Transverse colon (tissue), 4 donors: ENCODE measurements around the gene NAV3. TPM values are rescaled to one million over a fixed set of nuclear protein-coding genes. Genes with fewer than 3 reads are reported as not detected.

ENCODE experiments used
- DNase-seq: peaks from one replicate; pipeline ENCODE4 v3.0.0-alpha.2; 2019
- H3K27ac ChIP-seq, 4 donors: fragments of 200-600 bp; sonication (generic); 2 replicates each; pipeline ENCODE4 v1.5.1; 2016 to 2018; ENCODE audit warnings: inconsistent platforms in 4 of 4
- H3K27me3 ChIP-seq: fragments of 200-600 bp; sonication (generic); 2 replicates; pipeline ENCODE4 v1.5.1; 2017; ENCODE audit warnings: inconsistent platforms
- H3K36me3 ChIP-seq, 4 donors: fragments of 200-600 bp; sonication (generic); 2 replicates each; pipeline ENCODE4 v1.5.1; 2017 to 2019; ENCODE audit warnings: inconsistent platforms in 4 of 4
- H3K4me1 ChIP-seq, 4 donors: fragments of 200-600 bp; sonication (generic); 2 replicates each; pipeline ENCODE4 v1.5.1; 2017 to 2020; ENCODE audit warnings: inconsistent platforms in 4 of 4
- H3K4me3 ChIP-seq, 4 donors: fragments of 200-600 bp; sonication (generic); 1 replicate in 1 of 4; 2 replicates in 3 of 4; pipeline versions ENCODE4 v1.5.1 to v1.6.1; 2017 to 2019; ENCODE audit warnings: inconsistent platforms in 4 of 4
- H3K9me3 ChIP-seq, 2 donors: fragments of 200-600 bp; sonication (generic); 2 replicates each; pipeline ENCODE4 v1.5.1; 2017 to 2019; ENCODE audit warnings: inconsistent platforms in 2 of 2
- EP300 ChIP-seq: sonication (generic); formaldehyde crosslinking; IDR thresholded peaks from one replicate; pipeline ENCODE4 v1.6.1; 2017; ENCODE audit warnings: antibody characterized with exemption, low read depth
- POLR2A ChIP-seq: fragments of 450-650 bp; IDR thresholded peaks from one replicate; pipeline ENCODE4 v1.6.1; 2016; ENCODE audit warnings: antibody characterized with exemption, mild to moderate bottlenecking, moderate library complexity
- POLR2AphosphoS5 ChIP-seq, 3 donors: sonication (generic); formaldehyde crosslinking; IDR thresholded peaks; one replicate each; pipeline ENCODE4 v1.6.1; 2016; ENCODE audit warnings: antibody characterized with exemption in 3 of 3
- WGBS, 2 donors: methylation state at CpG; one replicate each; pipeline ENCODE4 v1.1.5; 2018; ENCODE audit warnings: low coverage in 1 of 2; 5-methylcytosine and 5-hydroxymethylcytosine counted together
- in situ Hi-C, 4 donors: fragments of 200-750 bp; cut with MboI; loops; one replicate each; pipeline versions ENCODE4 v1.15.0 to v1.15.1; 2017; ENCODE audit warnings: low sequenced_read_pairs in 3 of 4, low pct_ligation_motif_present in 1 of 4, low pct_unique_long_range_greater_than_20kb in 1 of 4
- intact Hi-C: fragments of 100-400 bp; cut with DNase I; formaldehyde crosslinking; loops from one replicate; pipeline ENCODE4 v1.15.1; 2023; ENCODE audit warnings: low total_unique reads
- total RNA-seq, 4 donors: library from RNA; depleted of rRNA; stranded (reverse); fragments of >200 nt; gene quantifications; one replicate each; pipeline ENCODE4 v1.1.0, GENCODE V29; 2016
- TF ChIP-seq, protein P1 (sequence below), 5 experiments: fragments of 200-600 bp in 3 of 5; fragments of 450-650 bp in 2 of 5; sonication (generic) in 3 of 5; IDR thresholded peaks; 1 replicate in 2 of 5; 2 replicates in 3 of 5; pipeline ENCODE4 v1.5.1; 2016 to 2017; ENCODE audit warnings: antibody characterized with exemption in 5 of 5, inconsistent platforms in 3 of 5, mild to moderate bottlenecking in 2 of 5, moderate library complexity in 1 of 5

NAV3 gene
- total RNA-seq, 4 donors from 2014 or later: 1.1 to 10.6 (median 3.6) TPM

DNA sequence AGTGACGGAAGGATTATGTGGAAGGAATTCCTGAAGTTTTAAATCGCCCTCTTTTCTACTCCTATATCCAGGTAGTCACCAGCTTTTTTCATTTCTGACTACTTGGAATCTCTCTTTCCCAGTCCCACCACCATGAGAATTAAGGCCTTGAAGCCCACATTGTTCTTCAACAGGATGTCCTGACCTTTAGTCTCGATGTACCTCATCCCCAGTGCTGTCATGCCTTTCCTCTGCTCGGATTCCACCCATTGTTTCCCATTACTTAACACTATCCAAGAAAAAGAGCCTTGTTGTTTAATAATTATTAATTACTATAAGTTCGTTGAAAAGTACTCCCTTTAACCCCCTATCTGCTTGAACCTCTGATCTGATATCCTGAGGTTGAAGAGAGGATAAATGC is 44.0 kb upstream of the NAV3 start:
- Histone ChIP-seq H3K9me3 (no peaks in the 10 kb centered on the region), H3K27me3 (no peaks in the 10 kb centered on the region), H3K4me1 (no peaks in the 10 kb centered on the region), H3K27ac (no peak overlapping the region), H3K36me3 (no peaks in the 10 kb centered on the region), H3K4me3 (no peak overlapping the region)
- intact Hi-C loops (no loop called here), in situ Hi-C loops (no loop called here)
- no peak for TF ChIP-seq POLR2AphosphoS5 (IDR thresholded peaks at IDR 0.05)
- TF ChIP-seq, protein P1, sequence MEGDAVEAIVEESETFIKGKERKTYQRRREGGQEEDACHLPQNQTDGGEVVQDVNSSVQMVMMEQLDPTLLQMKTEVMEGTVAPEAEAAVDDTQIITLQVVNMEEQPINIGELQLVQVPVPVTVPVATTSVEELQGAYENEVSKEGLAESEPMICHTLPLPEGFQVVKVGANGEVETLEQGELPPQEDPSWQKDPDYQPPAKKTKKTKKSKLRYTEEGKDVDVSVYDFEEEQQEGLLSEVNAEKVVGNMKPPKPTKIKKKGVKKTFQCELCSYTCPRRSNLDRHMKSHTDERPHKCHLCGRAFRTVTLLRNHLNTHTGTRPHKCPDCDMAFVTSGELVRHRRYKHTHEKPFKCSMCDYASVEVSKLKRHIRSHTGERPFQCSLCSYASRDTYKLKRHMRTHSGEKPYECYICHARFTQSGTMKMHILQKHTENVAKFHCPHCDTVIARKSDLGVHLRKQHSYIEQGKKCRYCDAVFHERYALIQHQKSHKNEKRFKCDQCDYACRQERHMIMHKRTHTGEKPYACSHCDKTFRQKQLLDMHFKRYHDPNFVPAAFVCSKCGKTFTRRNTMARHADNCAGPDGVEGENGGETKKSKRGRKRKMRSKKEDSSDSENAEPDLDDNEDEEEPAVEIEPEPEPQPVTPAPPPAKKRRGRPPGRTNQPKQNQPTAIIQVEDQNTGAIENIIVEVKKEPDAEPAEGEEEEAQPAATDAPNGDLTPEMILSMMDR (IDR thresholded peaks at IDR 0.05): no peak
- TF ChIP-seq EP300: no peak
- no peak for TF ChIP-seq POLR2A
- WGBS, 2 donors: 73 to 76% methylated on average over 5 of the region's 5 CpGs
- no peak for DNase-seq

DNA sequence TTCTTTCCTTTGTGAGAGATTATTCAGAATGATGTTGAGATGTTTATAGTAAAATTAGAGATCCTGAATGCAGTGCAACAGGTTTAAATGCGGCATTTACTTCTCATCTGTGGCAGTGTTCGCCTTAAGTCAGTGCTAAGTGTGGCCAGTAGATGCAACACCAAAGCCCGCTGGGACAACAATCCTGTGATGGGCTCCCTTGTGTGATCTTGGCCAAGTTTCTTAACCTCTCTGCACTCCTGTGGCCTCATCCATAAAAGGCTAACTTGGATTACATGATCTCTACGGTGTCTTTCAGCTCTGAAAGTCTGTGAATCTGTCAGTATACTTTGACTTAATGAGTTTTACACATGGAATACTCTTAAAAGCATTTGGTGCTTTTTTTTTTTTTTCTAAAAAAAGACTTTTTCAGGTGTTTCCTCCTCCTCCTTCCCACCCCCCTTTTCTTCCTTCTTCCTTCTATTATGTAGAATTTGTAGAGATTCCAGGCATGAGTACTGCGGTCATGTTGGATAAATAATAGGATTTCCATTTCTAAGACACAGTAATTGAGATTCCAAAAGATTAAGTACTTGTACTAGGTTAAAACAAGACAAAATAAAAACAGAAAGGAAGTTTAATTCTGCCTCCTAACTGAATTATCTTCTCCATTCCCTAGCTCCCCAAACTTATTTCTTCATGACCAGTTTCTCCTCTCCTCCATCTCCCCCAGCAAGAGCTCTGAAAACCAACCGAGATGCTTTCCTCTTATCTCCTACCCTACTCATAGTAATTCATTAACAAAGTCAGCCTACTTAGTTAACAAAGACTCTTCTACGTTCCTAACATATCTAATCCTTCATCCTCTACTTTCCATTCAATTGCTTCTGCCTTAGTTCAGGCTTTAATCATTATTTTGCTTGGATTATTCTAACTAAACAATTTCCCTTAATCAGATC is 42.2 kb upstream of the NAV3 start:
- H3K27me3 ChIP-seq: no peaks in the 10 kb centered on the region
- in situ Hi-C loops: no loop called here
- 63 to 69% methylated on average over 6 to 7 of the region's 7 CpGs for WGBS, 2 donors
- no peaks in the 10 kb centered on the region for H3K9me3 ChIP-seq
- no peak overlapping the region for H3K27ac ChIP-seq
- intact Hi-C loops: no loop called here
- TF ChIP-seq EP300: no peak
- no peak for TF ChIP-seq POLR2A
- no peak for TF ChIP-seq POLR2AphosphoS5 (IDR thresholded peaks at IDR 0.05)
- TF ChIP-seq, protein P1 (IDR thresholded peaks at IDR 0.05): no peak
- H3K36me3 ChIP-seq: no peaks in the 10 kb centered on the region
- H3K4me3 ChIP-seq: no peak overlapping the region
- H3K4me1 ChIP-seq: no peaks in the 10 kb centered on the region
- DNase-seq: no peak

DNA sequence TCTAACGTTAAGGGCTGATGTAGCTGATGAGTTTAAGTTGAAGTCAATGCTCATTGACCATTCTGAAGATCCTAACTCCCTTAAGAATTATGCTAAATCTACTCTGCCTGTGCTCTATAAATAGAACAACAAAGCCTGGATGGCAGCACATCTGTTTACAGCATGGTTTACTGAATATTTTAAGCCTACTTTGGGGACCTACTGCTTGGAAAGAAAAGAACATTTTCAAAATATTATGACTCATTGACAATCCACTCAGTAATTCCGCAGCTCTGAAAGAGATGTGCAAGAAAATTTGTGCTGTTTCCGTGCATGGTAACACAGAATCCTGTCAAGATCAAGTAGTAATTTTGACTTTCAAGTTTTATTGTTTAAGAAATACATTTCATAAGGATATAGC is 35.0 kb upstream of the NAV3 start:
- in situ Hi-C loops: no loop called here
- no peaks in the 10 kb centered on the region for H3K27me3 ChIP-seq
- H3K4me1 ChIP-seq: no peaks in the 10 kb centered on the region
- TF ChIP-seq POLR2A (no peak), EP300 (no peak), POLR2AphosphoS5 (IDR thresholded peaks at IDR 0.05) (no peak)
- TF ChIP-seq, protein P1 (IDR thresholded peaks at IDR 0.05): no peak
- no peak overlapping the region for H3K4me3 ChIP-seq
- no peak overlapping the region for H3K27ac ChIP-seq
- no peaks in the 10 kb centered on the region for H3K9me3 ChIP-seq
- intact Hi-C loops: no loop called here
- 69 to 84% methylated on average over 3 of the region's 3 CpGs for WGBS, 2 donors
- H3K36me3 ChIP-seq: no peaks in the 10 kb centered on the region
- no peak for DNase-seq

DNA sequence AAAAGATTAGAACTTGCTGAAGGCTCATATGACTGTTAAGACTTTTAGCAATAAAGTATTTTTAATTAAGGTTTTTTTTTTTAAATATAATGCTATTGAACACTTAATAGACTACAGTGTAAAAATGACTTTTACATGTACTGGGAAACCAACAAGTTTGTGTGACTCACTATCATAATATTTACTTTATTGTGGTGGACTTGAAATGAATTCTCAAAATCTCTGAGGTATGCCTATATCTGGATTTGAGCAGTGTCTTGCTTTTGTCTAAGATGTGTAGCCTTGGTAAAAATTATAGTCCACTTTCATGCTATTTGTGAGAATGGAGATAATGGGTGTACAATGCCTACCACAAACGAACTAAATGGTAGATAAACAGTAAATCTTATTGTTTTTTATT is 33.9 kb upstream of the NAV3 start:
- no peaks in the 10 kb centered on the region for H3K27me3 ChIP-seq
- intact Hi-C loops (no loop called here), in situ Hi-C loops (no loop called here)
- no peaks in the 10 kb centered on the region for H3K36me3 ChIP-seq
- WGBS, 2 donors: 53 to 61% methylated on average over 1 of the region's 1 CpG
- DNase-seq: no peak
- no peak overlapping the region for H3K4me3 ChIP-seq
- TF ChIP-seq POLR2A (no peak), EP300 (no peak), POLR2AphosphoS5 (IDR thresholded peaks at IDR 0.05) (no peak)
- H3K9me3 ChIP-seq: no peaks in the 10 kb centered on the region
- no peaks in the 10 kb centered on the region for H3K4me1 ChIP-seq
- no peak overlapping the region for H3K27ac ChIP-seq
